Dedifferentiated amniotic fluid mesenchymal stem cell (primary cell): Measurements from ENCODE around the gene F13B.
"Not testable (repeated sequence)": the region's sequence is repeated elsewhere in the genome, so short reads cannot be mapped to it uniquely, and the experiment has no call there.

Source experiments
- DNase-seq: peaks from one replicate; pipeline ENCODE4 v3.0.0-alpha.2; 2016; ENCODE audit errors: extremely low spot score

Gene F13B

GRCh38 chr1:197066719-197067456 lies at the start of gene F13B:
F13B (minus strand) TSS chr1:197067260; CDS start chr1:197067223, 37 bp downstream.
- DNase-seq, result no peak

- no peak for DNase-seq
These were observed 49.1 kb upstream of the F13B start for GRCh38 chr1:197116156-197116555.

- no peak for DNase-seq
These were observed 39.8 kb upstream of the F13B start for GRCh38 chr1:197106869-197107268.

- no peak for DNase-seq
These were observed 36.2 kb upstream of the F13B start for GRCh38 chr1:197103300-197103699.

- no peak for DNase-seq
These were observed 34.9 kb upstream of the F13B start for GRCh38 chr1:197101978-197102377.

GRCh38 chr1:197100677-197101076 lies 33.6 kb upstream of the F13B start:
- no peak for DNase-seq

GRCh38 chr1:197099444-197099843 lies 32.4 kb upstream of the F13B start:
- no peak for DNase-seq

GRCh38 chr1:197096971-197097370 lies 29.9 kb upstream of the F13B start:
- not testable (repeated sequence) for DNase-seq

GRCh38 chr1:197096137-197096536 lies 29.1 kb upstream of the F13B start:
- DNase-seq, result no peak

- no peak for DNase-seq
These were observed 26.3 kb upstream of the F13B start for GRCh38 chr1:197093226-197093885.

GRCh38 chr1:197092491-197093023 lies 25.5 kb upstream of the F13B start:
- no peak for DNase-seq

GRCh38 chr1:197083474-197083873 lies 16.4 kb upstream of the F13B start:
- no peak for DNase-seq

GRCh38 chr1:197081117-197081753 lies 14.2 kb upstream of the F13B start:
- DNase-seq, result no peak

GRCh38 chr1:197080323-197080722 lies 13.3 kb upstream of the F13B start:
- no peak for DNase-seq

GRCh38 chr1:197076585-197076984 lies 9.5 kb upstream of the F13B start:
- DNase-seq, result no peak

- DNase-seq, result no peak
These were observed 6.9 kb upstream of the F13B start for GRCh38 chr1:197073978-197074377.

- no peak for DNase-seq
These were observed 378 bp upstream of the F13B start for GRCh38 chr1:197067457-197067818.

GRCh38 chr1:197066277-197066676 lies 783 bp downstream of the F13B start:
- no peak for DNase-seq

- DNase-seq, result peak; percentile 77
These were observed 1.5 kb downstream of the F13B start for GRCh38 chr1:197065559-197065958.

GRCh38 chr1:197063212-197063611 lies 3.8 kb downstream of the F13B start:
- DNase-seq, result no peak

- DNase-seq, result no peak
These were observed 4.4 kb downstream of the F13B start for GRCh38 chr1:197062692-197063091.

GRCh38 chr1:197049100-197049499 lies 18.0 kb downstream of the F13B start:
- DNase-seq, result no peak
